Esophagus muscularis mucosa (tissue), 4 donors: ENCODE results near the gene HOXA7. TPM values are rescaled to one million over a fixed set of nuclear protein-coding genes. Genes with fewer than 3 reads are reported as not detected.
A peak's percentile ranks its signal among the peaks of the same experiment; 100 is the strongest.

Experiments used
- DNase-seq: peaks from one replicate; pipeline ENCODE4 v3.0.0-alpha.2; 2017; ENCODE audit errors: extremely low spot score
- H3K27ac ChIP-seq, 4 donors: fragments of 200-600 bp; sonication (generic); replicated peaks in 1 of 4; 1 replicate in 3 of 4; 2 replicates in 1 of 4; pipeline ENCODE4 v1.5.1; 2016 to 2019; ENCODE audit warnings: mild to moderate bottlenecking in 1 of 4
- H3K27me3 ChIP-seq, 4 donors: fragments of 200-600 bp; sonication (generic); one replicate each; pipeline versions ENCODE4 v1.5.1 to v1.6.0; 2016 to 2019
- H3K36me3 ChIP-seq, 4 donors: fragments of 200-600 bp; sonication (generic); one replicate each; pipeline ENCODE4 v1.5.1; 2016 to 2019
- H3K4me1 ChIP-seq, 4 donors: fragments of 200-600 bp; sonication (generic); one replicate each; pipeline ENCODE4 v1.5.1; 2016 to 2019
- H3K4me3 ChIP-seq, 4 donors: fragments of 200-600 bp; sonication (generic); 1 replicate in 2 of 4; 2 replicates in 2 of 4; pipeline ENCODE4 v1.5.1; 2016 to 2019; ENCODE audit warnings: mild to moderate bottlenecking in 4 of 4, moderate library complexity in 1 of 4
- H3K9me3 ChIP-seq, 4 donors: fragments of 200-600 bp; sonication (generic); 1 replicate in 3 of 4; 2 replicates in 1 of 4; pipeline ENCODE4 v1.5.1; 2016 to 2019
- EP300 ChIP-seq: sonication (generic); formaldehyde crosslinking; IDR thresholded peaks from one replicate; pipeline ENCODE4 v1.6.1; 2017; ENCODE audit warnings: antibody characterized with exemption
- POLR2A ChIP-seq: fragments of 450-650 bp; IDR thresholded peaks from one replicate; pipeline ENCODE4 v1.6.1; 2017; ENCODE audit warnings: antibody characterized with exemption, moderate library complexity, mild to moderate bottlenecking, low read depth
- POLR2AphosphoS5 ChIP-seq, 2 donors: sonication (generic); formaldehyde crosslinking; IDR thresholded peaks; one replicate each; pipeline ENCODE4 v1.6.1; 2017; ENCODE audit warnings: antibody characterized with exemption in 2 of 2
- WGBS: methylation state at CpG from one replicate; pipeline ENCODE4 v1.1.5; 2018; 5-methylcytosine and 5-hydroxymethylcytosine counted together
- intact Hi-C: fragments of 100-400 bp; cut with DNase I; formaldehyde crosslinking; loops from one replicate; pipeline ENCODE4 v1.15.1; 2023
- total RNA-seq, 4 donors: library from RNA; depleted of rRNA; stranded (reverse); fragments of >200 nt; gene quantifications; one replicate each; pipeline versions ENCODE4 v1.1.0 to v1.2.1, GENCODE V29; 2016
- TF ChIP-seq, protein P1 (sequence below), 3 experiments: fragments of 200-600 bp in 2 of 3; fragments of 450-650 bp in 1 of 3; sonication (generic) in 2 of 3; IDR thresholded peaks; one replicate each; pipeline ENCODE4 v1.5.1; 2017 to 2019; ENCODE audit warnings: antibody characterized with exemption in 3 of 3, mild to moderate bottlenecking in 2 of 3, moderate library complexity in 1 of 3

Gene HOXA7
- total RNA-seq, 4 donors from 2014 or later = 0.33 to 1.7 (median 0.49) TPM

DNA sequence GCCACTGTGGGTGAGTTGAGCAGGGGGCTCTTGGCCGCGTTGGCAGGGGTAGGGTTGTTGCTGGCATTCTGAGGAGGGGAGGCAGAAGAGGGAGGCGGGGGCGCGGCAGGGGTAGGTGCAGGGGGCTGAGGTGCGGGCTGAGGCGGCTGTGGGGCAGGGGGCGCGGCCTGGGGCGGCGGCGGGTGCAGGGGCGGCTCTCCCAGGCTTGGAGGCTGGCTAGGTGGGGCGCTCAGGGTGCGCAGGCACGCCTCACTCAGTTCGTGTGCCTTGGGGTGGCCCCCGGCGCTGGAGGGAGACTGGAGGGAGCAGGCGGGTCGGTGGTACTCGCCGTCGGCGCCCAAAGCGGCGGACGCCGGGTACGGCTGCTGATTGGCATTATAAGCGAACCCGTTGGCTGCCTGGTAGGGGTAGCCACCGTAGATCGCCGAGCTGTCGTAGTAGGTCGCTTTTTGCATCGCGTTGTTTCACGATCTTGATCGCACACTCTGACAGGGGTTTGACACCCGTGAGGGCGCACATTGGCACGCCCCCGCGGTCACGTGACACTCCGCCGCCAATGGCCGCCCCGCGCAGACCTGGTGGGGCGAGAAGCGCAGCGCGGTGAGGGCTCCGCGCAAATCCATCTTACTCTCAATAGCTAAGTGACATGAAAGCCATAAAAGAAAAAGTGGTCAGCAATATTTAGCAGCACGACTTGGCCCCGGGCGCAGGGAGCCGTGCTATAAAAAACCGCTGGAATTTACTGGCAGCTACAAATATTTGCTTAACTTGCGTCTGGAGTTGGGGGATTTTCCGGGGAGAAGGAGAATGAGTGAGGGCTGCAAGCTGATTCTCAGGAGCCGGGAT, 46.1 kb downstream of the HOXA7 start:
- WGBS = 21% methylated on average over 55 of the region's 66 CpGs
- Histone ChIP-seq H3K27me3 (no peaks in the 10 kb centered on the region), H3K4me3 (peak overlapping the region; percentile 45 to 88 (median 72)), H3K36me3 (no peaks in the 10 kb centered on the region), H3K9me3 (no peaks in the 10 kb centered on the region), H3K27ac (peak overlapping the region; percentile 96 to 100 (median 99)), H3K4me1 (peaks cover 38 to 88% (median 69%) of the 10 kb centered on the region in 4 donors)
- intact Hi-C loops = no loop called here
- peak in 1 of 2 donors; percentile 85 for TF ChIP-seq POLR2AphosphoS5 (IDR thresholded peaks at IDR 0.05)
- TF ChIP-seq, protein P1, sequence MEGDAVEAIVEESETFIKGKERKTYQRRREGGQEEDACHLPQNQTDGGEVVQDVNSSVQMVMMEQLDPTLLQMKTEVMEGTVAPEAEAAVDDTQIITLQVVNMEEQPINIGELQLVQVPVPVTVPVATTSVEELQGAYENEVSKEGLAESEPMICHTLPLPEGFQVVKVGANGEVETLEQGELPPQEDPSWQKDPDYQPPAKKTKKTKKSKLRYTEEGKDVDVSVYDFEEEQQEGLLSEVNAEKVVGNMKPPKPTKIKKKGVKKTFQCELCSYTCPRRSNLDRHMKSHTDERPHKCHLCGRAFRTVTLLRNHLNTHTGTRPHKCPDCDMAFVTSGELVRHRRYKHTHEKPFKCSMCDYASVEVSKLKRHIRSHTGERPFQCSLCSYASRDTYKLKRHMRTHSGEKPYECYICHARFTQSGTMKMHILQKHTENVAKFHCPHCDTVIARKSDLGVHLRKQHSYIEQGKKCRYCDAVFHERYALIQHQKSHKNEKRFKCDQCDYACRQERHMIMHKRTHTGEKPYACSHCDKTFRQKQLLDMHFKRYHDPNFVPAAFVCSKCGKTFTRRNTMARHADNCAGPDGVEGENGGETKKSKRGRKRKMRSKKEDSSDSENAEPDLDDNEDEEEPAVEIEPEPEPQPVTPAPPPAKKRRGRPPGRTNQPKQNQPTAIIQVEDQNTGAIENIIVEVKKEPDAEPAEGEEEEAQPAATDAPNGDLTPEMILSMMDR (IDR thresholded peaks at IDR 0.05) = no peak
- peak; percentile 90 for DNase-seq

DNA sequence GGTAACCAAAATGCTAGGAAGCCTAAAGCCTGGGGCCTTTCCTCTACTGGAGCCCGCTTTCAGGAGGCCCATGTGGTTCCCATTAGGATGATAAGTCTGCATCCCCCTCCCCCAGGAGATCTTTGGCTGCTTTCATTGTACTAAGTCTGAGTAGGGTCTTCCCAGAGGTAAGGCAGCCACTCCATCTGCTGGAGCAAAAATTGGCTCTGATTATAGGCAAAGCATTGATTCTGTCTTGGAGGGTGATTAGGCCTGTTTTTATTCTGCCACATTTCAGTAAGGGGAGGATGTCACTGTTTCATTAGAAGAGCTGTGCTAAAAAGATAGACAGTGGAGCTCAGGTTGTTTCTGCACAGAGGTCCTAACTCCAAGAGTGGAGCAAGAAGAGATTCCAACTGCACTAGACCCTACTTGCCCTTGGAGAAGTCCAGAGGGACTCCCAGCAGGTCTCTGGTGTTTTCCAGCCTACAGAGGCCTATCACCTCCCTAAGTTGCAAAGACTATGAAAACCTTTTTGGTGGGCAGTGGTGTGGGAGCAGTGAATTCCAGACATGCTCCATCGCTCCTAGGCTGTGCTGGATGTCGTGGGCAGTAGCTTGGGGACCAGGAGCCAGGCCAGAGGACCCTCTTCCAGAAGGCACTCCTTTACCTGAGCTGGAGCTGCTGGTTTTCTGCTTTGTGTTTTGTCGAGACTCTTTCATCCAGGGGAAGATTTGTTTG, 46.8 kb downstream of the HOXA7 start:
- intact Hi-C loops = no loop called here
- no peak for DNase-seq
- Histone ChIP-seq H3K4me3 (peak overlapping the region; percentile 45 to 88 (median 72)), H3K27me3 (no peaks in the 10 kb centered on the region), H3K9me3 (no peaks in the 10 kb centered on the region), H3K27ac (peak overlapping the region; percentile 96 to 100 (median 99)), H3K4me1 (peaks cover 38 to 92% (median 77%) of the 10 kb centered on the region in 4 donors), H3K36me3 (no peaks in the 10 kb centered on the region)
- WGBS = 82% methylated on average over 3 of the region's 4 CpGs
- no peak for TF ChIP-seq EP300
- TF ChIP-seq POLR2AphosphoS5 (IDR thresholded peaks at IDR 0.05) = no peak
- TF ChIP-seq, protein P1 (IDR thresholded peaks at IDR 0.05) = no peak
- no peak for TF ChIP-seq POLR2A

DNA sequence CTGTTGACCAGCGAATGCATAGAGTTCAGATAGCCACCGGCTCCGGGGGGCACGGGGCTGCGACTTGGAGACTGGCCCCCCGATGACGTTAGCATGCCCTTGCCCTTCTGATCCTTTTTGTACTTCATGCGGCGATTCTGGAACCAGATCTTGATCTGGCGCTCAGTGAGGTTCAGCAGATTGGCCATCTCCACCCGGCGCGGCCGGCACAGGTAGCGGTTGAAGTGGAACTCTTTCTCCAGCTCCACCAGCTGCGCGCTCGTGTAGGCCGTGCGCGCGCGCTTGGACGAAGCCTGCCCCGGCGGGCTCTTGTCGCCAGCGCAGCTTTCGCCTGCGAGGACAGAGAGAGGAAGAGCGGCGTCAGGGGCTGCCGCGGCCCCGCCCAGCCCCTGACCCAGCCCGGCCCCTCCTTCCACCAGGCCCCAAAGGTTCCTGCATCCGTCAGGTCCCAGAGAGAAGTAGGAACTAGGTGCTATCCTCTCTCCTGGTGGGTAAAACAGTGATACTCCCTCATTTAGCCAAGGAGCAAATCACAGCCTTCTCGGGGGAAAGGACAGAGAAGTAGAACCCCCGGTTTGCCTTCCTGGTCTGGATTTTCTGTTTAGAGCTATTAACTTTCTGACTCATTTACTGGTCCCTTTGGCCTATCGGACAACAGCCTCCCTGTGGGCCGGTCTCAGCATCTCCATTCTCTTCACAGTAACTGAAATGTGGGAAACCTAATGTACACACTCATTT, 47.9 kb downstream of the HOXA7 start:
- intact Hi-C loops = no loop called here
- Histone ChIP-seq H3K4me3 (peak overlapping the region; percentile 66 to 96 (median 84)), H3K27ac (peak overlapping the region; percentile 96 to 100 (median 99)), H3K27me3 (no peaks in the 10 kb centered on the region), H3K36me3 (no peaks in the 10 kb centered on the region), H3K9me3 (no peaks in the 10 kb centered on the region), H3K4me1 (peaks cover 38 to 97% (median 84%) of the 10 kb centered on the region in 4 donors)
- peak; percentile 86 for TF ChIP-seq POLR2A
- TF ChIP-seq POLR2AphosphoS5 (IDR thresholded peaks at IDR 0.05) = peak in 1 of 2 donors; percentile 91
- TF ChIP-seq, protein P1 (IDR thresholded peaks at IDR 0.05) = peak in 2 of 3 experiments; percentile 12 to 33
- no peak for TF ChIP-seq EP300
- 17% methylated on average over 14 of the region's 41 CpGs for WGBS
- no peak for DNase-seq

GRCh38 chr7:27107391-27108381, 48.8 kb downstream of the HOXA7 start:
- Histone ChIP-seq H3K4me3 (peak overlapping the region; percentile 66 to 96 (median 84)), H3K9me3 (no peaks in the 10 kb centered on the region), H3K4me1 (peaks cover 38 to 96% (median 84%) of the 10 kb centered on the region in 4 donors), H3K27ac (peak overlapping the region; percentile 96 to 100 (median 99)), H3K27me3 (peaks cover 0 to 3% (median 0%) of the 10 kb centered on the region in 4 donors), H3K36me3 (no peaks in the 10 kb centered on the region)
- DNase-seq = no peak
- 15% methylated on average over 20 of the region's 47 CpGs for WGBS
- intact Hi-C loops = no loop called here
- TF ChIP-seq POLR2AphosphoS5 (IDR thresholded peaks at IDR 0.05) (peak in 1 of 2 donors; percentile 38), POLR2A (no peak), EP300 (no peak)
- TF ChIP-seq, protein P1 (IDR thresholded peaks at IDR 0.05) = no peak
